Skin of body (tissue), 2 donors: ENCODE results near the gene NR6A1. TPM values are rescaled to one million over a fixed set of nuclear protein-coding genes. Genes with fewer than 3 reads are reported as not detected.
"Not testable (repeated sequence)": the region's sequence is repeated elsewhere in the genome, so short reads cannot be mapped to it uniquely, and the experiment has no call there.

ENCODE experiments used
- DNase-seq: peaks from one replicate; lab custom pipeline; 2025; lab: John Stamatoyannopoulos, UW
- total RNA-seq: library from RNA; depleted of rRNA; stranded (reverse); fragments of >200 nt; gene quantifications from one replicate; pipeline ENCODE4 v1.2.3, GENCODE V29; 2014

The NR6A1 gene
- total RNA-seq, 1 donor from 2014 or later: 0.99 TPM

- no peak for DNase-seq
Measured at GRCh38 chr9:124618476-124618875, 152.6 kb downstream of the NR6A1 start.

DNA sequence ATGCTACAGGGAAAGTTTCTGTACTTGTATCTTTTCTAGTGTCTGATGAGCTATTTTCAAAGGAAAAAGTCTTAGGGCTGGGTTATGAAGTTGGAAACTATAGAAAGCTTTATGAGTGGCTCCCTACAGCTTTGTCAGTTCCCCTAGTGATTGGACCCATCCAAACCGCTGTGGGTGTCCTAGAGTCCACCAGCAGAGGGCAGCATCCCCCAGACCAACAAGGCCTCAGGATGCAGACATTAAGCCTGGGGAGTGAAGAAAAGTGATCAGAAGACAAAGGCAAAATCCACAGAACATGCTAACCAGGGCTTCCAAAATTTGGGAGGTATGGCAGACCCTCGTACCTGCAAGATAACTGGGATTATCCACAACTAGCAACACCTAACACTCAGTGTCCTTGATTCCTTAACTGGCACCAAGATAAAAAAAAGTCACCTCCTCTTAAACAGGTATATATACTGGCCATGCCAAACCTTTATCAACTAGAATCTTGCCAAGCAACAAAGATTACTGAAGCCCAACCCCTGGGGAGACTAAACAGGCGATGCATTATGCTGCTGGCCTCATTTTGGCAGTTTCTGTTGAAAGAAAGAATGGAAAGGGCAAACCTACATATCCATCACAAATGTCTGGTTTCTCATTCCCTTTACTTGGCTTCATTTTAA, 153.5 kb downstream of the NR6A1 start:
- peak; percentile 84 for DNase-seq

DNA sequence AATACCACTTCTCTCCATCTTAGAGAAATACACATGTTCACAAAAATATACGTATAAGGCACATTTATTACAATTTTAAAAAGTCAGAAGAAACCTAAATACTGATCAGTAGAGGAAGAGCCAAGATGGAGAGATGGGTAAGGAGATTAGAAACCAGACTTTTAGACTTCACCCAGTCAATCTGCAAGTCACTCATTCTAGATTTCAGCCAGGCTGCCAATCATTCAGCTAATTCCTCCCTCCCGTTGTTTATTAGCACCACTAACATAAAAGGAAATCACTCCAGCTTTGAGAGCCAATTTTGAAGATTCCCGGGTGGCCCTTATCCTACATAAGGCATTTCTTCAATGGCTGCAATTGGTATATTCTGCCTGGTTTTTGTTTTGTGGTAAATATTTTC, 154.2 kb downstream of the NR6A1 start:
- no peak for DNase-seq

GRCh38 chr9:124615840-124616239, 155.3 kb downstream of the NR6A1 start:
- not testable (repeated sequence) for DNase-seq

- no peak for DNase-seq
Measured at GRCh38 chr9:124615100-124615742, 155.9 kb downstream of the NR6A1 start.

GRCh38 chr9:124613849-124614248, 157.3 kb downstream of the NR6A1 start:
- DNase-seq: no peak

- DNase-seq: no peak
Measured at GRCh38 chr9:124611106-124611505, 160.0 kb downstream of the NR6A1 start.

DNA sequence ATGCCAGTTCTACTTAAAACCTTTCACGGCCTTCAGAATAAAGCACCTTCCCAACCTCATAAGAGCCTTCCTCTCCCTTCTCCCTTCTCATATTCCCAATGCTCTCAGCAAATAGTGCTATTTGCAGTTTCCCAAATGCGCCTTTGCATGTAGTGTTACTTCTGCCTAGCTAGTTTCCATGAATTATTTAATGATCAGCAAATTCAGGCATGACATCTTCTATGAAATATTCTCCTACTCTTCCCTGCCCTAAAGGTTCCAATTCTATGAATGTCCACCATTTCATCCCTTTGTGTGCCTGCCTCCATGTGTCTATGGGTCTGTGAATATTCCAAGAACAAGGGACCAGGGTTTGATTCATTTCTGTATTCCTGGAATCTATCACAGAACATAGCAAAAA, 165.1 kb downstream of the NR6A1 start:
- DNase-seq: no peak

DNA sequence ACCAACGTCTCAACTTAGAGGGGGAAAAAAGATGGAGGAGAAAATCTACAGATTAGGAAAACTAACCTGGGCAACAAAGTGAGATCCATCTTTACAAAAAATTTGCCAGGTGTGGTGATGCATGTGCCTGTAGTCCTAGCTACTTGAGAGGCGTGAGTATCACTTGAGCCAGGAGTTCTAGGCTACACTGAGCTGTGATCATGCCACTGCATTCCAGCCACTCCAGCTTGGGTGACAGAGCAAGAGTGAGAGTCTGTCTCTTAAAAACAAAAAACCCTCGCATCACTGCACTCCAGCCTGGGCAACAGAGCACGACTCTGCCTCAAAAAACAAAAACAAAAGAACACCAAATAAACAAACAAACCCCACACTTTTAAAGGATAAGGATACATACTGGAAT, 165.9 kb downstream of the NR6A1 start:
- DNase-seq: no peak

- no peak for DNase-seq
Measured at GRCh38 chr9:124602632-124603031, 168.5 kb downstream of the NR6A1 start.

DNA sequence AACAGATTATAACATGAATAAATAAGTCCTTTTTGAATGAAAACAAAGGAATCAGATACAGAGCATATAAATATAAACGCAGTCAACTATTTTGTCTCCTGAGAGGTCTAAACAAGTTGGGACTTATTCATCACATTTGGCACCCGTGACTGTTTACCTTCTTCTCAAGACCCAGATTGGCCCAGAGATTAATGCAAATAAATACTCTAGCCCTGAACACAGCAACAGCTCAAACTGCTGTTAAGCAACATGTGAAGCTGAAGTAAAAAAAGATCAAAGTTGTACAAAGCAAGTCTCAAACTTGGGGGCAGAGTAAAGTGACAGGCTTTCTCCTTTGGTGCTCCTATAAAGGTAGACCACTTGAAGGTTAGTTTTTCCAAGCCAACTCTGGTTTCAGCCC, 168.9 kb downstream of the NR6A1 start:
- no peak for DNase-seq

DNA sequence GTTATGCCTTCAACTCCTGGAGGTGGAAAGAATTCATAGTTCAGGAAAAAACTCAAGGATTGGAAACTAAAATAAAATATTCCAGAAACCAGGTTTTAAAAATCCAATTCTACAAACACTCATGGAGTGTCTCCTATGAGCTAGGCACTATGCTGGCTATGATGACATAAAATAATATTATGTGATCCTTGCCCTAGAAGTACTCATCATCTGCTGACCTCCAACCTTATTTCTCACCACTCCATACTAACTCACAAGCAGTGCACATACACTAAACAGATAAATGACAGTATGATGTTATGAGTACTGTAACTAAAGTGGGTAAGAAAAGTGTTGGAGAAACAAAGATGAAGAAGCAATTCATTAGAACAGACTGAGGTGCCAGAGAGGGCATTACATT, 170.7 kb downstream of the NR6A1 start:
- DNase-seq: no peak

GRCh38 chr9:124599121-124599795, 171.9 kb downstream of the NR6A1 start:
- DNase-seq: no peak

DNA sequence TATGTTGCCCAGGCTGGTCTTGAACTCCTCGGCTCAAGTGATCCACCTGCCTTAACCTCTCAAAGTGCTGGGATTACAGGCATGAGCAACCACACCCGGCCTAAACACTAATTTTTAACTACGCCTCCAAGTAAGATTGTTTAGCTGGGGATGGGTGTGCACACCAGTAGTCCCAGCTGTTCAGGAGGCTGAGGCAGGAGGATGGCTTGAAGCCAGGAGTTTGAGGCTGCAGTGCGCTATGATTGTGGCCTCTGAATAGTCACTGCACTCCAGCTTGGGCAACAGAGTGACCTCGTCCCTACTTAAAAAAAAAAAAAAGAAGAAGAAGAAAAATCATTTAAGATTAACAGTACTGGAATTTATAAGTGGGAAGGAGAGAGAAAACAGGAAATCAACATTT, 173.1 kb downstream of the NR6A1 start:
- no peak for DNase-seq

DNA sequence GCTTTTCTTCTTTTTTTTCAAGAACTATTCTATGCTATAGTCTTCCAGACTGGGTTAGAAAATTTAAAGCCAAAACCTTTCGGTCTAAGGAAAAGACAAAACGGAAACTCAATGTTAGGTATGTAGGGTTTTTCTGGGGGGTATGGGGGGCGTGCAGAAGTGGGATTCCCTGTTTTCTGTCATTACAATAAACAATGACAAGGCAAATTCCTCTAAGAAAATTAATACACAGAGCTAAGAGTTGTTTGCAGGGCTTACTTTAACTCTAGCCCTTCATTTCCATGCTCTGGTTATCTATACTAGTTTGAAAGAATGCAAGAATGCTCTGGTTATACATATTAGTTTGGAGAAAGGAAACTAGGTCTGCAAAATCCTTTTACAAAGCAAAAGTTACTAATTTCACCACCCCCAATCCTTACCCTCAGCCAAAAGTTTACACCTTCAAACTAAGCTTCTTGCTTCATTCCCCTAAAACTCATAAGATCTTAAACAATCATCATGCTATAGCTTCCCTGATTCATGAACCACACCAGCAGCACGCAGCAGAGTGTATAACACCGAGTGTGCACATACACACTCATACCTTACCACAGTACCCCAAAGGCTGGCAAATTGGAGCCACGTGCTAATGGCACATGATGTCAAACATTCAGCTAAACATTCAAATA, 174.8 kb downstream of the NR6A1 start:
- DNase-seq: no peak

- no peak for DNase-seq
Measured at GRCh38 chr9:124595743-124596142, 175.4 kb downstream of the NR6A1 start.

GRCh38 chr9:124594673-124595072, 176.4 kb downstream of the NR6A1 start:
- DNase-seq: no peak

DNA sequence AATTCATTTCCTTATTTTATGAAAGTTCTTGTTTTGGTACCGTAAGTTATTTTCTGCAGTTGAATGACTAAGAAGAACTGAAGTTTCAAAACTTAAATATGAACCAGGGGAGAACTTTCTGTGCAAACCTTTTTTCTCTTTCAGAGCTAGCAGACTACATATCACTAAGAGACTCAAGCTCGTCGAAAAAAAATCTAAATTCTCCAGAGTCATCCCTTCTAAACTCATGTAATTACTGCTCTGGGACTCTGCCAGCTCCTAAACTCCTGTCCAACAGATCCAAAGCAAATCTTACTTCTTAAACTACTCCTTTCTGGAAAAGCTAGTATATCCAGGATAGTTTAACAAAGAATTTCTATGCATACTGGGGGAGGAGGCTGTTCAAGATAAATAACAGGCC, 176.9 kb downstream of the NR6A1 start:
- no peak for DNase-seq

DNA sequence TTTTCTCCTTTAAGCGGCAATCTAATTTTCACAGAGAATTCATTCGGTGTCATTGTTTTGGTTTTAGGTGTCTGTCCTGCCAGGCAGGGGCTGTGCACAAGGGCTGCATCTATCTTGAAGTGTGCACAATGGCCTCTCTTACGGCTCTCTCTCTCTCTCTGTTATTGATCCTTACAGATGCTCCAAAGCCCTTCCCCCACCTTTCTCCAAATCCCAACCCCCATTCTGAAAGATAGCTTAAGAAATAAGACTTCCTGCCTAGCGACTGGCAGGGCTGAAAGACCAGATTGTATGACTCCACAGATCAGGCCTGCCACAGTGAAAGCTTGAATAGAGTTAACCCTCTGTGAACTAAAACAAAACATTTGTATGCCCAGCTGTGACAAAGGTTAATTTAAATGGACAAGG, 177.5 kb downstream of the NR6A1 start:
- DNase-seq: no peak

GRCh38 chr9:124593200-124593599, 177.9 kb downstream of the NR6A1 start:
- peak; percentile 71 for DNase-seq

GRCh38 chr9:124590889-124591641, 180.0 kb downstream of the NR6A1 start:
- DNase-seq: no peak

DNA sequence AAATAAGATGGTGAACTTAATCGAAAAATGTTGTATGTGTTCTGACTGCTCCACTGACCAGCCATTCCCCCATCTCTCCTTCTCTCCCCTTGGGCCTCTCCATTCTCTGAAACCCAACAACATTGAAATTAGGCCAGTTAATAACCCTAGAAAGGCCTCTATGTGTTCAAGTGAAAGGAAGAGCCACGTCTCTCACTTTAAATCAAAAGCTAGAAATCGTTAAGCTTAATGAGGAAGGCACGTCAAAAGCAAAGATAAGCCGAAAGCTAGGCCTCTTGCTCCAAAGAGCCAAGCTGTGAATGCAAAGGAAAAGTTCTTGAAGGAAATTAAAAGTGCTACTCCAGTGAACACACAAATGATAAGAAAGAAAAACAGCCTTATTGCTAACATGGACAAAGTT, 186.5 kb downstream of the NR6A1 start:
- no peak for DNase-seq
